GM12878 (cell line): Measurements from ENCODE around the gene TMEM50A. TPM values are rescaled to one million over a fixed set of nuclear protein-coding genes. Genes with fewer than 3 reads are reported as not detected.
"Not testable (repeated sequence)": the region's sequence is repeated elsewhere in the genome, so short reads cannot be mapped to it uniquely, and the experiment has no call there.

ENCODE experiments used
- ATAC-seq: fragments of 200-7000 bp; cut with Tn5 transposase; 3 replicates; pipeline ENCODE4 v1.9.1; 2020; ENCODE audit warnings: mild to moderate bottlenecking, moderate library complexity
- BruUV-seq: library from RNA; stranded (reverse); fragments of 400-500 nt; replicated peaks from 2 replicates; lab custom pipeline; 2021; lab: Mats Ljungman, UMichigan
- CTCF ChIA-PET: fragments of 300-600 bp; sonication (Branson Sonifier 250); formaldehyde crosslinking; extraction: SDS; loops from one replicate; lab custom pipeline; 2021; ENCODE audit warnings: inconsistent platforms; lab: Yijun Ruan, JAX
- POLR2A ChIA-PET: fragments of 350-600 bp; formaldehyde crosslinking; extraction: SDS; loops from one replicate; lab custom pipeline; 2021; ENCODE audit warnings: inconsistent platforms; lab: Charles Lee
- RAD21 ChIA-PET: fragments of 300-600 bp; sonication (Branson Sonifier 250); formaldehyde crosslinking; loops from one replicate; lab custom pipeline; 2023; ENCODE audit warnings: antibody characterized with exemption; ENCODE audit not compliant: unreplicated experiment; lab: Charles Lee
- SMC1A ChIA-PET: fragments of 300-600 bp; sonication (Branson Sonifier 250); formaldehyde crosslinking; loops from one replicate; lab custom pipeline; 2023; ENCODE audit not compliant: unreplicated experiment, uncharacterized antibody; lab: Charles Lee
- DNase-seq: peaks from one replicate; pipeline ENCODE4 v3.0.0-alpha.2; 2011; ENCODE audit warnings: low read depth, low spot score
- FAIRE-seq: peaks from 3 replicates; lab custom pipeline; 2011; peaks lifted over from hg19 to GRCh38; lab: Jason Lieb, UNC
- H2AFZ ChIP-seq: 2 replicates; pipeline ENCODE4 v1.6.0; 2011; ENCODE audit warnings: low read depth, low read length, control low read depth; ENCODE audit not compliant: control insufficient read depth
- H3K27ac ChIP-seq: 2 replicates; pipeline ENCODE4 v1.5.1; 2011; ENCODE audit warnings: control low read depth; ENCODE audit not compliant: control insufficient read depth, insufficient read depth
- H3K27me3 ChIP-seq, 2 experiments: replicated peaks in 1 of 2; 2 replicates each; pipeline versions ENCODE4 v1.6.0 to v1.6.1; 2011; ENCODE audit warnings: low read length in 1 of 2; ENCODE audit not compliant: control insufficient read depth in 2 of 2, insufficient read depth in 2 of 2
- H3K36me3 ChIP-seq, 2 experiments: 2 replicates each; pipeline ENCODE4 v1.5.1; 2011; ENCODE audit warnings: low read length in 1 of 2; ENCODE audit not compliant: control insufficient read depth in 2 of 2, insufficient read depth in 2 of 2
- H3K4me1 ChIP-seq: 2 replicates; pipeline ENCODE4 v1.6.1; 2011; ENCODE audit warnings: mild to moderate bottlenecking, low read length, moderate library complexity, mixed read lengths; ENCODE audit not compliant: control insufficient read depth, insufficient read depth
- H3K4me2 ChIP-seq: 2 replicates; pipeline ENCODE4 v1.6.0; 2011; ENCODE audit warnings: control low read depth; ENCODE audit not compliant: control insufficient read depth, insufficient read depth
- H3K4me3 ChIP-seq: fragments of 200-600 bp; sonication (generic); 2 replicates; pipeline ENCODE4 v1.5.1; 2016
- H3K79me2 ChIP-seq: 2 replicates; pipeline ENCODE4 v1.6.0; 2011; ENCODE audit warnings: low read length; ENCODE audit not compliant: control insufficient read depth, insufficient read depth
- H3K9ac ChIP-seq: 2 replicates; pipeline ENCODE4 v1.8.0; 2011; ENCODE audit warnings: low read length, control low read depth, mixed read lengths; ENCODE audit not compliant: control insufficient read depth, insufficient read depth
- H3K9me3 ChIP-seq: replicated peaks from 3 replicates; pipeline ENCODE4 v1.5.1; 2011; ENCODE audit warnings: mild to moderate bottlenecking, low read length; ENCODE audit not compliant: control insufficient read depth, insufficient read depth
- H4K20me1 ChIP-seq: 2 replicates; pipeline ENCODE4 v1.6.0; 2011; ENCODE audit not compliant: control insufficient read depth, insufficient read depth
- CHD2 ChIP-seq: IDR thresholded peaks from 2 replicates; pipeline ENCODE4 v1.6.1; 2011; ENCODE audit warnings: low read depth, low read length, improper control_type of control experiment, borderline replicate concordance
- EP300 ChIP-seq, 2 experiments: fragments of 150-350 bp in 1 of 2; IDR thresholded peaks; 2 replicates each; pipeline ENCODE4 v1.6.1; 2011 to 2012; ENCODE audit warnings: low read depth in 2 of 2, low read length in 2 of 2, borderline replicate concordance in 1 of 2, improper control_type of control experiment in 1 of 2, inconsistent platforms in 1 of 2; ENCODE audit not compliant: control insufficient read depth in 1 of 2
- NR2F1 ChIP-seq: fragments of 450-650 bp; conservative IDR thresholded peaks from 2 replicates; pipeline ENCODE4 v1.6.1; 2017; ENCODE audit warnings: mild to moderate bottlenecking
- POLR2AphosphoS5 ChIP-seq: IDR thresholded peaks from 2 replicates; pipeline ENCODE4 v1.6.1; 2011; ENCODE audit warnings: mild to moderate bottlenecking, low read length, inconsistent platforms
- RUNX3 ChIP-seq: IDR thresholded peaks from 2 replicates; pipeline ENCODE4 v1.6.1; 2012; ENCODE audit warnings: low read length, inconsistent platforms
- STAT1 ChIP-seq: fragments of 450-650 bp; conservative IDR thresholded peaks from 2 replicates; pipeline ENCODE4 v1.6.1; 2014; ENCODE audit warnings: antibody characterized with exemption, mild to moderate bottlenecking
- ZNF384 ChIP-seq: IDR thresholded peaks from 2 replicates; pipeline ENCODE4 v1.6.1; 2012; ENCODE audit warnings: low read depth, mild to moderate bottlenecking, low read length, improper control_type of control experiment, borderline replicate concordance
- ZNF687 ChIP-seq: fragments of 450-650 bp; IDR thresholded peaks from 2 replicates; pipeline ENCODE4 v1.6.1; 2017; ENCODE audit warnings: mild to moderate bottlenecking, moderate library complexity
- WGBS: methylation state at CpG from one replicate; pipeline ENCODE4 v1.1.6; 2016; ENCODE audit warnings: low lambda C conversion rate; ENCODE audit not compliant: insufficient replicate concordance, insufficient coverage; ENCODE audit errors: missing lambda C conversion rate; 5-methylcytosine and 5-hydroxymethylcytosine counted together
- in situ Hi-C: fragments of 300-500 bp; cut with MboI; formaldehyde crosslinking; loops from 9 replicates; pipeline ENCODE4 v1.14.3; 2018; ENCODE audit warnings: mixed read lengths
- intact Hi-C: fragments of 100-400 bp; cut with micrococcal nuclease; formaldehyde crosslinking; loops from one replicate; pipeline ENCODE4 v1.14.2; 2022; ENCODE audit not compliant: unreplicated experiment
- polyA plus RNA-seq, 11 experiments: library from polyadenylated mRNA; depleted of rRNA in 4 of 11; unstranded in 6 of 11; stranded (reverse) in 5 of 11; fragments of >200 nt; fragmentation: Nextera tagmentation in 4 of 11; fragmentation: Illumina TruSeq in 1 of 11; extraction: Ambion mirVana in 4 of 11; extraction: Trizol in 1 of 11; gene quantifications; 1 replicate in 1 of 11; 2 replicates in 10 of 11; pipeline versions ENCODE4 v1.2.1 to v1.2.3, GENCODE V29; 2011 to 2016; ENCODE audit warnings: inconsistent platforms in 2 of 11, missing spikeins in 2 of 11, low read depth in 1 of 11
- total RNA-seq, 4 experiments: library from RNA; depleted of rRNA in 3 of 4; stranded (reverse); fragments of >200 nt in 3 of 4; fragmentation: Illumina TruSeq in 1 of 4; extraction: Trizol in 1 of 4; gene quantifications; 2 replicates each; pipeline versions ENCODE4 v1.2.1 to v1.2.3, GENCODE V29; 2013 to 2021
- TF ChIP-seq, protein P1 (sequence below): fragments of 450-650 bp; IDR thresholded peaks from 2 replicates; pipeline ENCODE4 v1.6.1; 2017; ENCODE audit warnings: low read depth, mild to moderate bottlenecking, moderate library complexity
- TF ChIP-seq, protein P2 (sequence below): fragments of 450-650 bp; IDR thresholded peaks from 2 replicates; pipeline ENCODE4 v1.6.1; 2014; ENCODE audit warnings: mild to moderate bottlenecking

Gene TMEM50A
- total and polyA plus RNA-seq, 10 of the 15 experiments (the other 5 are each of a cell fraction or from before 2014, with no cell fraction given) = 23.5 to 148 (median 85.5) TPM

DNA sequence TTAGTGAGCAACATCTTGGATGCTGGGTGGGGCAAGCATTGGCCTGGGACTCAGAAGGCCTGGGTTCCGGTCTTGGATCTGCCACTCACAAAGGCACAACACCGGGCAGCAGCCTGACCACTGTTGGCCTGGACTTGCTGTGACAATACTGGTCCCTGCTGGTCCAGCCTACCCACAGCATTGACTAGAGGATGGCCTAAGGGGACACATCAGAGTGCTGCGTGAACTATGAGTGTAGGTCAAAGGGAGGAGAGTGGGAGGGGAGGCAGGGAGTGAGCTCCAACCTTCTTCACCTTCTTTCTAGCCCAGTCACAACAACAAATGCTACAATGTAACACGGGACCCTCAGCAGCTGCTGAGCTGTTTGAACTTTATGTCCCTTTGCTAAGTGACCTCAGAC is 31.1 kb downstream of the TMEM50A start:
- no TSS peak for BruUV-seq
- FAIRE-seq (no peak), ATAC-seq (no peak), DNase-seq (no peak)
- Histone ChIP-seq H3K36me3 (no peaks in the 10 kb centered on the region), H3K79me2 (no peaks in the 10 kb centered on the region), H3K4me2 (no peak overlapping the region), H3K4me1 (no peaks in the 10 kb centered on the region), H2AFZ (no peak overlapping the region), H3K27ac (no peak overlapping the region)
- RAD21 ChIA-PET = interaction anchor here (0.7 kb wide), 1 partner anchor 239 kb away, joined by 5 read pairs; no protein-coding TSS in a partner anchor
- in situ Hi-C loops = no loop called here
- WGBS = 83% methylated on average over 4 of the region's 4 CpGs
- TF ChIP-seq NR2F1 = no peak
- TF ChIP-seq, protein P1, sequence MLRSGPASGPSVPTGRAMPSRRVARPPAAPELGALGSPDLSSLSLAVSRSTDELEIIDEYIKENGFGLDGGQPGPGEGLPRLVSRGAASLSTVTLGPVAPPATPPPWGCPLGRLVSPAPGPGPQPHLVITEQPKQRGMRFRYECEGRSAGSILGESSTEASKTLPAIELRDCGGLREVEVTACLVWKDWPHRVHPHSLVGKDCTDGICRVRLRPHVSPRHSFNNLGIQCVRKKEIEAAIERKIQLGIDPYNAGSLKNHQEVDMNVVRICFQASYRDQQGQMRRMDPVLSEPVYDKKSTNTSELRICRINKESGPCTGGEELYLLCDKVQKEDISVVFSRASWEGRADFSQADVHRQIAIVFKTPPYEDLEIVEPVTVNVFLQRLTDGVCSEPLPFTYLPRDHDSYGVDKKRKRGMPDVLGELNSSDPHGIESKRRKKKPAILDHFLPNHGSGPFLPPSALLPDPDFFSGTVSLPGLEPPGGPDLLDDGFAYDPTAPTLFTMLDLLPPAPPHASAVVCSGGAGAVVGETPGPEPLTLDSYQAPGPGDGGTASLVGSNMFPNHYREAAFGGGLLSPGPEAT = no peak
- TF ChIP-seq CHD2 = no peak
- no peak for TF ChIP-seq ZNF687
- TF ChIP-seq, protein P2, sequence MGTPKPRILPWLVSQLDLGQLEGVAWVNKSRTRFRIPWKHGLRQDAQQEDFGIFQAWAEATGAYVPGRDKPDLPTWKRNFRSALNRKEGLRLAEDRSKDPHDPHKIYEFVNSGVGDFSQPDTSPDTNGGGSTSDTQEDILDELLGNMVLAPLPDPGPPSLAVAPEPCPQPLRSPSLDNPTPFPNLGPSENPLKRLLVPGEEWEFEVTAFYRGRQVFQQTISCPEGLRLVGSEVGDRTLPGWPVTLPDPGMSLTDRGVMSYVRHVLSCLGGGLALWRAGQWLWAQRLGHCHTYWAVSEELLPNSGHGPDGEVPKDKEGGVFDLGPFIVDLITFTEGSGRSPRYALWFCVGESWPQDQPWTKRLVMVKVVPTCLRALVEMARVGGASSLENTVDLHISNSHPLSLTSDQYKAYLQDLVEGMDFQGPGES = no peak
- TF ChIP-seq EP300 (IDR thresholded peaks at IDR 0.05; ENCODE audit: borderline replicate concordance in 1 of 2, control insufficient read depth in 1 of 2, low read depth in 2 of 2, low read length in 2 of 2) = no peak
- TF ChIP-seq POLR2AphosphoS5 = no peak
- TF ChIP-seq RUNX3 = no peak
- no peak for TF ChIP-seq STAT1
- TF ChIP-seq ZNF384 = no peak
- TF ChIP-seq, all 136 proteins: peak for 0
- no peaks in the 10 kb centered on the region for H3K27me3 ChIP-seq
- no peak overlapping the region for H3K4me3 ChIP-seq
- H4K20me1 ChIP-seq = no peaks in the 10 kb centered on the region
- H3K9ac ChIP-seq = no peak overlapping the region
- ChIA-PET SMC1A (interaction anchor here (1.0 to 1.2 kb wide), 2 partner anchors 9 to 775 kb away, joined by 3 read pairs; no protein-coding TSS in a partner anchor), CTCF (no interaction called here), POLR2A (no interaction called here)
- intact Hi-C loops = no loop called here
- H3K9me3 ChIP-seq = no peaks in the 10 kb centered on the region

DNA sequence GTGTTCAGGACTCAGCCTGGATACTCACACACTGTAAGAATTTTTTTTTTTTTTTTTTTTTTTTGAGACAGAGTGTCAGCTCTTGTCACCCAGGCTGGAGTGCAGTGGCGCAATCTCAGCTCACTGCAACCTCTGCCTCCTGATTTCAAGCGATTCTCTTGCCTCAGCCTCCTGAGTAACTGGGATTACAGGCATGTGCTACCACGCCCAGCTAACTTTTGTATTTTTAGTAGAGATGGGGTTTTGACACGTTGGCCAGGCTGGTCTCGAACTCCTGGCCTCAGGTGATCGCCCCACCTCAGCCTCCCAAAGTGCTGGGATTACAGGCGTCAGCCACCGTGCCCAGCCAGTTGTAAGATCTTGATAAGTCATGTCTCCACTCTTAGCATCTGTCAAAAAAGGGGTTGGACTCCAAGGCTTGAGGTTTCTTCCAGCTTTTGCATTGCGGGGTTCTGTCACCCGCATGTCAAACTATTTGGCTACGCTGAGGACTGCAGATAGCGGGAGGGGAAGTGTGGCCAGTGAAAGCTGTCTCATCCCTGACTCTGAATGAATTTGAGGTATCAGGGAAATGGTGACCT is 31.6 kb downstream of the TMEM50A start:
- H3K9ac ChIP-seq, H2AFZ ChIP-seq, BruUV-seq, DNase-seq, H3K36me3 ChIP-seq, H3K27me3 ChIP-seq, H3K4me2 ChIP-seq, CTCF ChIA-PET, H3K79me2 ChIP-seq, H4K20me1 ChIP-seq, FAIRE-seq, H3K4me1 ChIP-seq, H3K9me3 ChIP-seq, in situ Hi-C loops, intact Hi-C loops, H3K27ac ChIP-seq, ATAC-seq, H3K4me3 ChIP-seq: not testable (repeated sequence)
- WGBS = 79% methylated on average over 12 of the region's 12 CpGs
- ChIA-PET SMC1A (interaction anchor here (1.0 to 1.2 kb wide), 2 partner anchors 9 to 775 kb away, joined by 3 read pairs; no protein-coding TSS in a partner anchor), RAD21 (interaction anchor here (0.7 kb wide), 1 partner anchor 238 kb away, joined by 5 read pairs; no protein-coding TSS in a partner anchor), POLR2A (interaction anchor here (0.6 to 0.7 kb wide), 2 partner anchors 178 to 1458 kb away, joined by 3 to 6 read pairs; no protein-coding TSS in a partner anchor)
